HL-60 (cell line): ENCODE measurements around the gene ZNF346.

Experiments
- POLR2AphosphoS5 ChIP-seq: IDR thresholded peaks from 2 replicates; pipeline ENCODE4 v1.6.1; 2012; ENCODE audit warnings: low read depth
- TF ChIP-seq, protein P1 (sequence below): IDR thresholded peaks from one replicate; pipeline ENCODE4 v1.5.1; 2011; ENCODE audit warnings: low read length, control low read depth, inconsistent platforms; ENCODE audit not compliant: insufficient read depth
- TF ChIP-seq, protein P2 (sequence below): IDR thresholded peaks from 2 replicates; pipeline ENCODE4 v1.6.1; 2012; ENCODE audit warnings: low read depth; ENCODE audit not compliant: insufficient replicate concordance

DNA sequence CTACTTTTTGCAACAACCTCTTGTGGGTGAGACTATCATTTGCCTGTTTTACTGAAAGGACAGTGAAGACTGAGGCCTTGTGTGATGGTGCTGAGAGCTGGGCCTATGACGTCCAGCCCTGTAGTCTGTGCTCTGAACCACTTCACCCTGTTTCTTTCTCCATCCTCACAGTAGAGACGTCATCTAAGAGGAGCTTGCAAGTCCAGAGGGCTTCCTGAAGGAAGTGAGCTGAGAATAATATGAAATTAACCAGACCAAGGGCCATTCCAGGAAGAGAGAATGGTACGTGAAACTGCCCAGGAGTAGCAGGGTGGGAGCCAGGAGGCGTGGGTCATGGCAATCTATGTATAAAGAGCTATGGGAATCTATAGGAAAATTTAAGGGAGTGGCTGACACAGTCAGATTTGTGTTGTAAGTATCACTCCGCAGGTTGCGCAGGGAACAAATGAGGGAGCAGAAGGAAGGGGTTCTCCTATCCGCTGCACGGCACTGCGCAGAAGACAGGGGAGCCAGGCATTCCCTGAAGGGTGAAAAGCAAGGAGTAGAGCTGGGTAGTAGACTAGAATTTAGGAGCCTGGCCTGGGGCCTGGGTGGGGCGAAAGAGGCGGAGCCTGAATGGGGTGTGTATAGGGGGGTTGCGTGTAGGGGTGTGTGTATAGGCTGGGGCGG lies 63.6 kb downstream of the ZNF346 start:
- TF ChIP-seq, protein P1, sequence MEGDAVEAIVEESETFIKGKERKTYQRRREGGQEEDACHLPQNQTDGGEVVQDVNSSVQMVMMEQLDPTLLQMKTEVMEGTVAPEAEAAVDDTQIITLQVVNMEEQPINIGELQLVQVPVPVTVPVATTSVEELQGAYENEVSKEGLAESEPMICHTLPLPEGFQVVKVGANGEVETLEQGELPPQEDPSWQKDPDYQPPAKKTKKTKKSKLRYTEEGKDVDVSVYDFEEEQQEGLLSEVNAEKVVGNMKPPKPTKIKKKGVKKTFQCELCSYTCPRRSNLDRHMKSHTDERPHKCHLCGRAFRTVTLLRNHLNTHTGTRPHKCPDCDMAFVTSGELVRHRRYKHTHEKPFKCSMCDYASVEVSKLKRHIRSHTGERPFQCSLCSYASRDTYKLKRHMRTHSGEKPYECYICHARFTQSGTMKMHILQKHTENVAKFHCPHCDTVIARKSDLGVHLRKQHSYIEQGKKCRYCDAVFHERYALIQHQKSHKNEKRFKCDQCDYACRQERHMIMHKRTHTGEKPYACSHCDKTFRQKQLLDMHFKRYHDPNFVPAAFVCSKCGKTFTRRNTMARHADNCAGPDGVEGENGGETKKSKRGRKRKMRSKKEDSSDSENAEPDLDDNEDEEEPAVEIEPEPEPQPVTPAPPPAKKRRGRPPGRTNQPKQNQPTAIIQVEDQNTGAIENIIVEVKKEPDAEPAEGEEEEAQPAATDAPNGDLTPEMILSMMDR, result no peak
- no peak for TF ChIP-seq POLR2AphosphoS5
- TF ChIP-seq, protein P2, sequence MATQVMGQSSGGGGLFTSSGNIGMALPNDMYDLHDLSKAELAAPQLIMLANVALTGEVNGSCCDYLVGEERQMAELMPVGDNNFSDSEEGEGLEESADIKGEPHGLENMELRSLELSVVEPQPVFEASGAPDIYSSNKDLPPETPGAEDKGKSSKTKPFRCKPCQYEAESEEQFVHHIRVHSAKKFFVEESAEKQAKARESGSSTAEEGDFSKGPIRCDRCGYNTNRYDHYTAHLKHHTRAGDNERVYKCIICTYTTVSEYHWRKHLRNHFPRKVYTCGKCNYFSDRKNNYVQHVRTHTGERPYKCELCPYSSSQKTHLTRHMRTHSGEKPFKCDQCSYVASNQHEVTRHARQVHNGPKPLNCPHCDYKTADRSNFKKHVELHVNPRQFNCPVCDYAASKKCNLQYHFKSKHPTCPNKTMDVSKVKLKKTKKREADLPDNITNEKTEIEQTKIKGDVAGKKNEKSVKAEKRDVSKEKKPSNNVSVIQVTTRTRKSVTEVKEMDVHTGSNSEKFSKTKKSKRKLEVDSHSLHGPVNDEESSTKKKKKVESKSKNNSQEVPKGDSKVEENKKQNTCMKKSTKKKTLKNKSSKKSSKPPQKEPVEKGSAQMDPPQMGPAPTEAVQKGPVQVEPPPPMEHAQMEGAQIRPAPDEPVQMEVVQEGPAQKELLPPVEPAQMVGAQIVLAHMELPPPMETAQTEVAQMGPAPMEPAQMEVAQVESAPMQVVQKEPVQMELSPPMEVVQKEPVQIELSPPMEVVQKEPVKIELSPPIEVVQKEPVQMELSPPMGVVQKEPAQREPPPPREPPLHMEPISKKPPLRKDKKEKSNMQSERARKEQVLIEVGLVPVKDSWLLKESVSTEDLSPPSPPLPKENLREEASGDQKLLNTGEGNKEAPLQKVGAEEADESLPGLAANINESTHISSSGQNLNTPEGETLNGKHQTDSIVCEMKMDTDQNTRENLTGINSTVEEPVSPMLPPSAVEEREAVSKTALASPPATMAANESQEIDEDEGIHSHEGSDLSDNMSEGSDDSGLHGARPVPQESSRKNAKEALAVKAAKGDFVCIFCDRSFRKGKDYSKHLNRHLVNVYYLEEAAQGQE, result no peak
